CD1c-positive myeloid dendritic cell (primary cell): ENCODE data around the gene ANGEL1.

ENCODE experiments used
- DNase-seq: peaks from one replicate; pipeline ENCODE4 v3.0.0-alpha.2; 2016; ENCODE audit errors: extremely low spot score

The ANGEL1 gene

GRCh38 chr14:76778546-76779215, 34.0 kb downstream of the ANGEL1 start:
- DNase-seq = no peak

- DNase-seq = no peak
Measured at GRCh38 chr14:76777721-76778120, 35.0 kb downstream of the ANGEL1 start.

GRCh38 chr14:76776428-76777251, 36.0 kb downstream of the ANGEL1 start:
- DNase-seq = peak; percentile 67

- no peak for DNase-seq
Measured at GRCh38 chr14:76775695-76776427, 36.8 kb downstream of the ANGEL1 start.

GRCh38 chr14:76774821-76775694, 37.6 kb downstream of the ANGEL1 start:
- DNase-seq = no peak

GRCh38 chr14:76773956-76774820, 38.5 kb downstream of the ANGEL1 start:
- no peak for DNase-seq

- peak; percentile 94 for DNase-seq
Measured at GRCh38 chr14:76773188-76773885, 39.3 kb downstream of the ANGEL1 start.

- DNase-seq = peak; percentile 94
Measured at GRCh38 chr14:76772300-76773187, 40.1 kb downstream of the ANGEL1 start.

GRCh38 chr14:76771437-76771980, 41.2 kb downstream of the ANGEL1 start:
- DNase-seq = peak; percentile 53

- DNase-seq = no peak
Measured at GRCh38 chr14:76770521-76771436, 41.9 kb downstream of the ANGEL1 start.

GRCh38 chr14:76769636-76770292, 42.9 kb downstream of the ANGEL1 start:
- no peak for DNase-seq

GRCh38 chr14:76768671-76769500, 43.8 kb downstream of the ANGEL1 start:
- DNase-seq = no peak

GRCh38 chr14:76767681-76768656, 44.7 kb downstream of the ANGEL1 start:
- DNase-seq = peak; percentile 94

GRCh38 chr14:76765461-76765931, 47.2 kb downstream of the ANGEL1 start:
- no peak for DNase-seq
